Breast epithelium (tissue), 3 donors: ENCODE data around the gene ZNF516.

Experiments used
- POLR2A ChIP-seq: fragments of 450-650 bp; IDR thresholded peaks from one replicate; pipeline ENCODE4 v1.6.1; 2016; ENCODE audit warnings: antibody characterized with exemption, mild to moderate bottlenecking, moderate library complexity
- POLR2AphosphoS5 ChIP-seq, 3 donors: sonication (generic); formaldehyde crosslinking; IDR thresholded peaks; one replicate each; pipeline ENCODE4 v1.6.1; 2017; ENCODE audit warnings: antibody characterized with exemption in 3 of 3
- TF ChIP-seq, protein P1 (sequence below), 3 donors: fragments of 450-650 bp; IDR thresholded peaks; one replicate each; pipeline ENCODE4 v1.5.1; 2016 to 2017; ENCODE audit warnings: antibody characterized with exemption in 3 of 3, mild to moderate bottlenecking in 3 of 3, moderate library complexity in 3 of 3

DNA sequence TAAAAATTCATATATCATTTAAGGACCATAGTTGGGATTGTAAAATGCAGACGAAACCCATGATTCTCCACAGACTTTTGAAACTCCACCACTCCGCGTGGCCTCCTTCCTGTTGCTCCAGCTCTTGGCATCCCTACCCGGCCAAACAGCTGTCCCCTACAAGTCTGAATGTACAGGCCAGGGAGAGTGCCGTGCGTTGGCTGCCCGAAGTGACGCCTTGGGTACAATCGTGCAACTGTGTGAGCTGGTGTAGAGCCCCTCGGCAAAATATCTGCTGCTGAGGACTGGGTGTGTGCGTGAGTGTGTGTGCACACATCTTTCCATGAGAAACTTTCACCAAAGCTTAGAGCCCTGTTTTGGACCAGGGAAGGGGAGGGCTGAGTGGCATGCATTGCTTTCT, 43.8 kb upstream of the ZNF516 start:
- TF ChIP-seq, protein P1, sequence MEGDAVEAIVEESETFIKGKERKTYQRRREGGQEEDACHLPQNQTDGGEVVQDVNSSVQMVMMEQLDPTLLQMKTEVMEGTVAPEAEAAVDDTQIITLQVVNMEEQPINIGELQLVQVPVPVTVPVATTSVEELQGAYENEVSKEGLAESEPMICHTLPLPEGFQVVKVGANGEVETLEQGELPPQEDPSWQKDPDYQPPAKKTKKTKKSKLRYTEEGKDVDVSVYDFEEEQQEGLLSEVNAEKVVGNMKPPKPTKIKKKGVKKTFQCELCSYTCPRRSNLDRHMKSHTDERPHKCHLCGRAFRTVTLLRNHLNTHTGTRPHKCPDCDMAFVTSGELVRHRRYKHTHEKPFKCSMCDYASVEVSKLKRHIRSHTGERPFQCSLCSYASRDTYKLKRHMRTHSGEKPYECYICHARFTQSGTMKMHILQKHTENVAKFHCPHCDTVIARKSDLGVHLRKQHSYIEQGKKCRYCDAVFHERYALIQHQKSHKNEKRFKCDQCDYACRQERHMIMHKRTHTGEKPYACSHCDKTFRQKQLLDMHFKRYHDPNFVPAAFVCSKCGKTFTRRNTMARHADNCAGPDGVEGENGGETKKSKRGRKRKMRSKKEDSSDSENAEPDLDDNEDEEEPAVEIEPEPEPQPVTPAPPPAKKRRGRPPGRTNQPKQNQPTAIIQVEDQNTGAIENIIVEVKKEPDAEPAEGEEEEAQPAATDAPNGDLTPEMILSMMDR (IDR thresholded peaks at IDR 0.05): no peak
- TF ChIP-seq POLR2AphosphoS5 (IDR thresholded peaks at IDR 0.05) (no peak), POLR2A (no peak)
